ENCODE results near the gene MLH1. TPM values are rescaled to one million over a fixed set of nuclear protein-coding genes. Genes with fewer than 3 reads are reported as not detected.

MLH1 gene
- total and polyA plus RNA-seq, 2 experiments from 2014 or later: 28.1 to 37.7 TPM

- no peak overlapping the region for H3K27ac ChIP-seq
- no peak for TF ChIP-seq EZH2 (IDR thresholded peaks at IDR 0.05; ENCODE audit: borderline replicate concordance)
- H3K79me2 ChIP-seq: no peaks in the 10 kb centered on the region
- no peaks in the 10 kb centered on the region for H3K9me2 ChIP-seq (replicated peaks; ENCODE audit: insufficient read depth)
- H3K4me3 ChIP-seq: no peak overlapping the region
- no peaks in the 10 kb centered on the region for H3K4me1 ChIP-seq (ENCODE audit: insufficient read depth)
- WGBS (ENCODE audit: low lambda C conversion rate, missing lambda C conversion rate): 94% methylated on average over 1 of the region's 1 CpG
- no peak overlapping the region for H3K4me2 ChIP-seq
- H3K36me3 ChIP-seq (replicated peaks; ENCODE audit: insufficient read depth, low read depth): no peaks in the 10 kb centered on the region
- H3K27me3 ChIP-seq: no peaks in the 10 kb centered on the region
- peak; percentile 38 for DNase-seq (ENCODE audit: low spot score)
- no peaks in the 10 kb centered on the region for H4K20me1 ChIP-seq (ENCODE audit: insufficient read depth, poor library complexity, severe bottlenecking)
- H3K9me3 ChIP-seq (ENCODE audit: low read depth): no peaks in the 10 kb centered on the region
- no peak overlapping the region for H2AFZ ChIP-seq
These were observed 35.0 kb downstream of the MLH1 start for GRCh38 chr3:37028329-37028728.

GRCh38 chr3:37029111-37029510, 35.8 kb downstream of the MLH1 start:
- Histone ChIP-seq H3K9me2 (replicated peaks; ENCODE audit: insufficient read depth) (no peaks in the 10 kb centered on the region), H3K9me3 (ENCODE audit: low read depth) (no peaks in the 10 kb centered on the region), H3K4me3 (no peak overlapping the region), H2AFZ (no peak overlapping the region), H3K79me2 (no peaks in the 10 kb centered on the region), H3K27me3 (no peaks in the 10 kb centered on the region), H3K36me3 (replicated peaks; ENCODE audit: insufficient read depth, low read depth) (no peaks in the 10 kb centered on the region), H4K20me1 (ENCODE audit: insufficient read depth, poor library complexity, severe bottlenecking) (no peaks in the 10 kb centered on the region), H3K4me1 (ENCODE audit: insufficient read depth) (no peaks in the 10 kb centered on the region), H3K27ac (no peak overlapping the region), H3K4me2 (no peak overlapping the region)
- no peak for TF ChIP-seq CTCF (IDR thresholded peaks at IDR 0.05; ENCODE audit: poor library complexity)
- TF ChIP-seq EZH2 (IDR thresholded peaks at IDR 0.05; ENCODE audit: borderline replicate concordance): no peak
- no peak for TF ChIP-seq EZH2phosphoT487 (IDR thresholded peaks at IDR 0.05; ENCODE audit: low read depth, severe bottlenecking, unreplicated experiment)
- no peak for DNase-seq (ENCODE audit: low spot score)
- WGBS (ENCODE audit: low lambda C conversion rate, missing lambda C conversion rate): 92% methylated on average over 1 of the region's 1 CpG

GRCh38 chr3:37029516-37030163, 36.3 kb downstream of the MLH1 start:
- no peaks in the 10 kb centered on the region for H4K20me1 ChIP-seq (ENCODE audit: insufficient read depth, poor library complexity, severe bottlenecking)
- H2AFZ ChIP-seq: no peak overlapping the region
- H3K4me2 ChIP-seq: no peak overlapping the region
- H3K9me3 ChIP-seq (ENCODE audit: low read depth): no peaks in the 10 kb centered on the region
- no peaks in the 10 kb centered on the region for H3K36me3 ChIP-seq (replicated peaks; ENCODE audit: insufficient read depth, low read depth)
- no peaks in the 10 kb centered on the region for H3K4me1 ChIP-seq (ENCODE audit: insufficient read depth)
- H3K4me3 ChIP-seq: no peak overlapping the region
- no peak for TF ChIP-seq CTCF (IDR thresholded peaks at IDR 0.05; ENCODE audit: poor library complexity)
- no peak for TF ChIP-seq EZH2 (IDR thresholded peaks at IDR 0.05; ENCODE audit: borderline replicate concordance)
- no peak for TF ChIP-seq EZH2phosphoT487 (IDR thresholded peaks at IDR 0.05; ENCODE audit: low read depth, severe bottlenecking, unreplicated experiment)
- DNase-seq (ENCODE audit: low spot score): no peak
- no peaks in the 10 kb centered on the region for H3K27me3 ChIP-seq
- H3K27ac ChIP-seq: no peak overlapping the region
- H3K9me2 ChIP-seq (replicated peaks; ENCODE audit: insufficient read depth): no peaks in the 10 kb centered on the region
- no peaks in the 10 kb centered on the region for H3K79me2 ChIP-seq

GRCh38 chr3:37030588-37030987, 37.3 kb downstream of the MLH1 start:
- Histone ChIP-seq H3K27me3 (no peaks in the 10 kb centered on the region), H2AFZ (no peak overlapping the region), H3K9me2 (replicated peaks; ENCODE audit: insufficient read depth) (no peaks in the 10 kb centered on the region), H3K36me3 (replicated peaks; ENCODE audit: insufficient read depth, low read depth) (no peaks in the 10 kb centered on the region), H3K4me3 (no peak overlapping the region), H3K4me2 (no peak overlapping the region), H3K79me2 (no peaks in the 10 kb centered on the region), H3K27ac (no peak overlapping the region), H3K9me3 (ENCODE audit: low read depth) (no peaks in the 10 kb centered on the region), H3K4me1 (ENCODE audit: insufficient read depth) (no peaks in the 10 kb centered on the region), H4K20me1 (ENCODE audit: insufficient read depth, poor library complexity, severe bottlenecking) (no peaks in the 10 kb centered on the region)
- WGBS (ENCODE audit: low lambda C conversion rate, missing lambda C conversion rate): 63% methylated on average over 3 of the region's 3 CpGs
- TF ChIP-seq EZH2phosphoT487 (IDR thresholded peaks at IDR 0.05; ENCODE audit: low read depth, severe bottlenecking, unreplicated experiment) (no peak), CTCF (IDR thresholded peaks at IDR 0.05; ENCODE audit: poor library complexity) (no peak), EZH2 (IDR thresholded peaks at IDR 0.05; ENCODE audit: borderline replicate concordance) (no peak)
- DNase-seq (ENCODE audit: low spot score): no peak

Data from hepatocyte (in vitro differentiated cells).